Measurements from ENCODE around the gene TBRG1.

The TBRG1 gene

GRCh38 chr11:124622531-124623451 lies at the start of gene TBRG1:
Gene TBRG1 (plus strand): TSS chr11:124622864. CDS start chr11:124623084, 220 bp downstream.
- peak within 1 kb of the TSS; percentile 92 for H3K4me3 ChIP-seq (ENCODE audit: low read length)
- peak; percentile 90 for DNase-seq (ENCODE audit: low read depth)
- no peak for TF ChIP-seq CTCF (IDR thresholded peaks at IDR 0.05; ENCODE audit: insufficient read depth, low read depth, low read length, missing control alignments)

GRCh38 chr11:124577716-124578427 lies 44.8 kb upstream of the TBRG1 start:
- no peak for TF ChIP-seq CTCF (IDR thresholded peaks at IDR 0.05; ENCODE audit: insufficient read depth, low read depth, low read length, missing control alignments)
- no peak for DNase-seq (ENCODE audit: low read depth)

GRCh38 chr11:124578761-124579160 lies 43.9 kb upstream of the TBRG1 start:
- no peak for TF ChIP-seq CTCF (IDR thresholded peaks at IDR 0.05; ENCODE audit: insufficient read depth, low read depth, low read length, missing control alignments)
- H3K4me3 ChIP-seq (ENCODE audit: low read length), result no peak overlapping the region
- no peak for DNase-seq (ENCODE audit: low read depth)

More at GRCh38 chr11:124577716-124578427, 44.8 kb upstream of the TBRG1 start:
- no peak overlapping the region for H3K4me3 ChIP-seq (ENCODE audit: low read length)

- TF ChIP-seq CTCF (IDR thresholded peaks at IDR 0.05; ENCODE audit: insufficient read depth, low read depth, low read length, missing control alignments), result no peak
- H3K4me3 ChIP-seq (ENCODE audit: low read length), result no peak overlapping the region
- no peak for DNase-seq (ENCODE audit: low read depth)
These were observed 40.8 kb upstream of the TBRG1 start for GRCh38 chr11:124581817-124582216.

- no peak overlapping the region for H3K4me3 ChIP-seq (ENCODE audit: low read length)
- TF ChIP-seq CTCF (IDR thresholded peaks at IDR 0.05; ENCODE audit: insufficient read depth, low read depth, low read length, missing control alignments), result no peak
- DNase-seq (ENCODE audit: low read depth), result no peak
These were observed 40.1 kb upstream of the TBRG1 start for GRCh38 chr11:124582565-124582964.

- DNase-seq (ENCODE audit: low read depth), result no peak
- TF ChIP-seq CTCF (IDR thresholded peaks at IDR 0.05; ENCODE audit: insufficient read depth, low read depth, low read length, missing control alignments), result no peak
- H3K4me3 ChIP-seq (ENCODE audit: low read length), result no peak overlapping the region
These were observed 38.9 kb upstream of the TBRG1 start for GRCh38 chr11:124583781-124584180.
